Activated CD8-positive, alpha-beta memory T cell treated with anti-CD3 and anti-CD28 coated beads, Interleukin-2, amount 50 U/mL, for 4 hours (primary cell): ENCODE results near the gene ANKRD7.
"Not testable (repeated sequence)": the region's sequence is repeated elsewhere in the genome, so short reads cannot be mapped to it uniquely, and the experiment has no call there.

ENCODE experiments used
- DNase-seq: peaks from one replicate; pipeline ENCODE4 v3.0.0-alpha.2; 2020

Gene ANKRD7

DNA sequence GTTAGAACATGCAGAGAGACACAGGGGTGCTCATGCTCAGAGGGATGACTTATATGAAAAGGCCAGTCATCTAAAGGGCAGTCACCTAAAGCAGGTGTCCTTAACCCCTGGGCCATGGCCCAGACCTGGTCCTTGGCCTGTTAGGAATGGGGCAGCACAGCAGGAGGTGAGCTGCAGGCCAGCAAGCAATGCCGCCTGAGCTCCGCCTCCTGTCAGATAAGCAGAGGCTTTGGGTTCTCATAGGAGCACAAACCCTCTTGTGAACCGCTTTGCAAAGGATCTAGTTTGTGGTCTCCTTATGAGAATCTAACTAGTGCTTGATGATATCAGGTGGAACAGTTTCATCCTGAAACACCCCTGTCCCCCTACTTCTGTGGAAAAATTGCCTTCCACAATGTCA is 14.5 kb downstream of the ANKRD7 start:
- no peak for DNase-seq

DNA sequence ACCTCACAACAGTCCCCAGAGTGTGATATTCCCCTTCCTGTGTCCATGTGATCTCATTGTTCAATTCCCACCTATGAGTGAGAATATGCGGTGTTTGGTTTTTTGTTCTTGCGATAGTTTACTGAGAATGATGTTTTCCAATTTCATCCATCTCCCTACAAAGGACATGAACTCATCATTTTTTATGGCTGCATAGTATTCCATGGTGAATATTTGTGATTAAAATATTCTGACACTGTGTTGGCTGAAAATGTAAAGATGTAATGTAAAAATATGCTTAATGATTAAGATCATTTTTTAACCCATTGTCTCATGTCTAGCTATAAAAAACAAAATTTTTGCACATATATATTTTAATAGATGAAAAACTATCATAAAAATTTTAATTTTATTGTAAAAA is 15.8 kb downstream of the ANKRD7 start:
- DNase-seq, result not testable (repeated sequence)

- DNase-seq, result no peak
Observed at GRCh38 chr7:118243695-118244094, 19.2 kb downstream of the ANKRD7 start.

- no peak for DNase-seq
Observed at GRCh38 chr7:118245267-118246040, 20.9 kb downstream of the ANKRD7 start.

- DNase-seq, result no peak
Observed at GRCh38 chr7:118250860-118251494, 26.5 kb downstream of the ANKRD7 start.

GRCh38 chr7:118252087-118252486 is 27.6 kb downstream of the ANKRD7 start:
- DNase-seq, result no peak

GRCh38 chr7:118259115-118259514 is 34.6 kb downstream of the ANKRD7 start:
- no peak for DNase-seq

GRCh38 chr7:118264836-118265235 is 40.3 kb downstream of the ANKRD7 start:
- no peak for DNase-seq

GRCh38 chr7:118280319-118281012 is 56.0 kb downstream of the ANKRD7 start:
- no peak for DNase-seq

DNA sequence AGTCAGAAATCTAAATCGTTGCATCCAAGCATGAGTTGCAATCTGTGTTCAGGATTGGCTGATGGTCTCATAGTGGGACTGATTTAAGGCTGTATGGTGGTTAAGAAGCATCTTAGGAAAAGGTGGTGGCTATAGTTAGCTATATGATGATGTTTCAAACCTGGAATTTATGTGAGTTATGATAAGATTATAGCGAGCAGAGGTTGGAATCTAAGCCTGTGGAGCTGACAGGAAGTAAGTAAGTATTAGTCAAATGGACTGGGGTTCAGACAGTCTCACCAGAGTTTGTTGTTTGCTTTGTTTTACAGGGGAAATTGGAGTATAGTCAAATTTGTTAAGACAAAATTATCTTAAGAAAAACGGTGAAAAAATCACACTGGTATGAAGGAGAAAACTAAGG is 56.7 kb downstream of the ANKRD7 start:
- no peak for DNase-seq

DNA sequence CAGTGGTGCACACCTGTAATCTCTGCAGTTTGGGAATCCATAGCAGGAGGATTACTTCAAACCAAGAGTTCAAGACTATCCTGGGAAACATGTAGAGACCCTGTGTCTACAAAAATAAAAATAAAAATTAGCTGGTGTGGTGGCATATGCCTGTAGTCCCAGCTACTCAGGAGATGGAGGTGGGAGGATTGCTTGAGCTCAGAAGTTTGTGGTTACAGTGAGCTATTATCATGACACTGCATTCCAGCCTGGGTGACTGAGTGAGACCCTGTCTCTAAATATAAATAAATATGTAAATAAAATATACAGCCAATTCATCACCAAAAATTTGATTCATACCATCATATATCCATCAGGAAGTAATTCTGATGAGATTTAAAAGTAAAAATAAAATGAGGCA is 60.9 kb downstream of the ANKRD7 start:
- DNase-seq, result no peak

GRCh38 chr7:118286131-118286530 is 61.6 kb downstream of the ANKRD7 start:
- no peak for DNase-seq

DNA sequence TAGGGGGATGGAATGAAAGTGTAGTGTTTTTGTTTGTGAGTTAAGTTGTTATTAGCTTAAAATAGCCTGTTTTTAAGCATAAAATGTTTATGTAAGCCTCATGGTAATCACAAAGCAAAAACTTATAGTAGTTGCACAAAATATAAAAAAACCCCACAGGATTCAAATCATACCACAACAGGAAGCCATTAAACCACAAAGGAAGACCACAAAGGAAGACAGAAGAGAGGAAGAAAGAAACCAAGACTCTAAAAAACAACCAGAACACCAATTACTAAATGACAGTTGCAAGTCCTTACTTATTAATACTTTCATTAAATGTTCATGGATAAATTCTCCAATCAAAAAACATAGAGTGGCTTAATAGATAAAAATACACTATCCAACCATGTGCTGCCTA is 63.6 kb downstream of the ANKRD7 start:
- DNase-seq, result no peak

DNA sequence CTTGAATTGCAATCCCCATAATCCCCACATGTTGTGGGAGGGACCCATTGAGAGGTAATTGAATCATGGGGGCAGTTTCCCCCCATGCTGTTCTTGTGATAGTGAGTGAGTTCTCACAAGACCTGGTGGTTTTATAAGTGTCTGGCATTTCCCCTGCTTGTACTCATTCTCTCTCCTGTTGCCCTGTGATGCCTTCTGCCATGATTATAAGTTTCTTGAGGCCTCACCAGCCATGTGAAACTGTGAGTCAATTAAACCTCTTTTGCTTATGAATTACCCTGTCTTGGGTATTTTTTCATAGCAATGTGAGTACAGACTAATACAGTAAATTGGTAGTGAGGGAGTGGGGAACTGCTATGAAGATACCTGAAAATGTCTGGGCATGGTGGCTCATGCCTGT is 65.0 kb downstream of the ANKRD7 start:
- DNase-seq, result no peak
